ENCODE data around the gene INPP4B. TPM values are rescaled to one million over a fixed set of nuclear protein-coding genes. Genes with fewer than 3 reads are reported as not detected.

INPP4B gene
- total and polyA plus RNA-seq, 2 donors (not counting 1 experiment from before 2014, with no cell fraction given): 0.03 TPM; not detected in 1

DNA sequence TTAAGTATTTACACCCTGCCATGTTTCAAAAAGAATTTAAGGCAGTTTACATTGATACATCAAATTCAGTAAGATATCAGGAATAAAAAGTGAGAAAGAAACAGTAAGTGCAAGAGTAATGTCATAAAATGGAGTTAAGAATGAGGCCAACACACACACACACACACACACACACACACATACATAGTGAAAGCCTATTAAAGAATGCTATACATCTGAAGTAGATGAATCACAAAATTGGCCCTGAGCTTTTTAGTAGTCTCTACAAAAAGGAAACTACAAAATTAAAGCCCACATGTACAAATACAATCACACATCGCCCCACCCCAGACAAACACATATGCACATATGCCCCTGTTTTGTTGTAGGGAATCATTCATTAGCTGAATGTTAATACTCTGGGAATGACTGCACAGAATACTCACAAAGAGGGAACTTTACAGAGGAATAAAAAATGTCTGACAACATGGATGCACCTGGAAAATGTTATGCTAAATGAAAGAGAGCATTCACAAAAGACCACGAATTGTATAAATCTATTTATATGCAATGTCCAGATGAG, 780.9 kb downstream of the INPP4B start:
- Histone ChIP-seq H3K4me2 (replicated peaks; ENCODE audit: low read depth, low read length, poor library complexity, severe bottlenecking) (no peak overlapping the region), H3K36me3 (replicated peaks in 1 of 2; ENCODE audit: control extremely low read depth in 1 of 2, control insufficient read depth in 1 of 2, extremely low read depth in 1 of 2, insufficient read depth in 2 of 2, low read length in 1 of 2) (no peaks in the 10 kb centered on the region), H3K27ac (ENCODE audit: low read length in 2 of 2) (no peak overlapping the region), H2AFZ (ENCODE audit: insufficient read depth, low read depth, low read length, poor library complexity, severe bottlenecking) (no peak overlapping the region), H3K4me3 (ENCODE audit: control extremely low read depth in 1 of 5, extremely low read depth in 1 of 5, insufficient read depth in 1 of 5, low read depth in 2 of 5, low read length in 4 of 5) (no peak overlapping the region), H3K27me3 (replicated peaks in 1 of 4; ENCODE audit: control extremely low read depth in 1 of 4, control insufficient read depth in 3 of 4, insufficient read depth in 4 of 4, low read length in 3 of 4) (no peaks in the 10 kb centered on the region), H3K9ac (ENCODE audit: low read length) (no peak overlapping the region), H3K79me2 (ENCODE audit: control insufficient read depth, insufficient read depth, low read length) (no peaks in the 10 kb centered on the region), H3K4me1 (ENCODE audit: control insufficient read depth in 2 of 2, insufficient read depth in 2 of 2, low read length in 2 of 2) (no peaks in the 10 kb centered on the region), H4K20me1 (ENCODE audit: control insufficient read depth, insufficient read depth, low read length, poor library complexity, severe bottlenecking) (no peaks in the 10 kb centered on the region), H3K9me3 (ENCODE audit: control extremely low read depth in 1 of 3, control insufficient read depth in 2 of 3, insufficient read depth in 1 of 3, low read length in 2 of 3) (peaks cover 0 to 4% (median 0%) of the 10 kb centered on the region in 3 donors)
- TF ChIP-seq, protein P1, sequence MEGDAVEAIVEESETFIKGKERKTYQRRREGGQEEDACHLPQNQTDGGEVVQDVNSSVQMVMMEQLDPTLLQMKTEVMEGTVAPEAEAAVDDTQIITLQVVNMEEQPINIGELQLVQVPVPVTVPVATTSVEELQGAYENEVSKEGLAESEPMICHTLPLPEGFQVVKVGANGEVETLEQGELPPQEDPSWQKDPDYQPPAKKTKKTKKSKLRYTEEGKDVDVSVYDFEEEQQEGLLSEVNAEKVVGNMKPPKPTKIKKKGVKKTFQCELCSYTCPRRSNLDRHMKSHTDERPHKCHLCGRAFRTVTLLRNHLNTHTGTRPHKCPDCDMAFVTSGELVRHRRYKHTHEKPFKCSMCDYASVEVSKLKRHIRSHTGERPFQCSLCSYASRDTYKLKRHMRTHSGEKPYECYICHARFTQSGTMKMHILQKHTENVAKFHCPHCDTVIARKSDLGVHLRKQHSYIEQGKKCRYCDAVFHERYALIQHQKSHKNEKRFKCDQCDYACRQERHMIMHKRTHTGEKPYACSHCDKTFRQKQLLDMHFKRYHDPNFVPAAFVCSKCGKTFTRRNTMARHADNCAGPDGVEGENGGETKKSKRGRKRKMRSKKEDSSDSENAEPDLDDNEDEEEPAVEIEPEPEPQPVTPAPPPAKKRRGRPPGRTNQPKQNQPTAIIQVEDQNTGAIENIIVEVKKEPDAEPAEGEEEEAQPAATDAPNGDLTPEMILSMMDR (IDR thresholded peaks at IDR 0.05): no peak
- TF ChIP-seq EZH2 (IDR thresholded peaks at IDR 0.05; ENCODE audit: borderline replicate concordance, insufficient read depth, low read depth, low read length, poor library complexity, severe bottlenecking): no peak
- WGBS (ENCODE audit: insufficient coverage): no CpG with 5 or more reads among the region's 2 CpGs
- Mint-ChIP-seq H3K27ac (no peak overlapping the region), H3K27me3 (no peaks in the 10 kb centered on the region), H3K9me3 (ENCODE audit: insufficient read depth) (peaks cover 10% of the 10 kb centered on the region), H3K4me1 (no peaks in the 10 kb centered on the region), H3K4me3 (no peak overlapping the region)
- intact Hi-C loops (cut with micrococcal nuclease): no loop called here
- CTCF ChIA-PET: no interaction called here
- POLR2A ChIA-PET: no interaction called here
- ATAC-seq (ENCODE audit: low read depth) (no peak), DNase-seq (no peak)

DNA sequence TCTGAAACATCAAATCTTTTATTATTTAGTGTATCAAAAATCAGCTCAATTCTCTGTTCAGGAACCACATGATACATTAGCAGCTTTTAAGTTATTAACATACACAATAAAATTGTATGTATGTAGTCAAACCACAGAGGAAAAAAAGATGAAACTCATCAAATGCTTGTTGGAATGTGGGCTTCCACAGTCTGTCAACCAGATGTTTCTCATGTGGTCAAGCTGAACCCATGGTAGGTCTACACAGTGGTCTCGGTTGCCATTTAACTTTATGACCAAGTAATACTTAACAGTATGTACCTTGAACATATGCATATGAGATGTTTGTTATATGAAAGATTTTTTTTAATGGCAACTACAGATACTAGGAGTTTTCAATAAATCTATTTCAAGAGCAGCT, 781.9 kb downstream of the INPP4B start:
- H3K36me3 ChIP-seq (replicated peaks in 1 of 2; ENCODE audit: control extremely low read depth in 1 of 2, control insufficient read depth in 1 of 2, extremely low read depth in 1 of 2, insufficient read depth in 2 of 2, low read length in 1 of 2): no peaks in the 10 kb centered on the region
- no peaks in the 10 kb centered on the region for H3K79me2 ChIP-seq (ENCODE audit: control insufficient read depth, insufficient read depth, low read length)
- no peak overlapping the region for H3K27ac Mint-ChIP-seq
- no peaks in the 10 kb centered on the region for H3K4me1 Mint-ChIP-seq
- H3K27me3 ChIP-seq (replicated peaks in 1 of 4; ENCODE audit: control extremely low read depth in 1 of 4, control insufficient read depth in 3 of 4, insufficient read depth in 4 of 4, low read length in 3 of 4): no peaks in the 10 kb centered on the region
- POLR2A ChIA-PET: no interaction called here
- intact Hi-C loops (cut with micrococcal nuclease): no loop called here
- H3K4me3 Mint-ChIP-seq: no peak overlapping the region
- no peak for DNase-seq
- TF ChIP-seq, protein P1 (IDR thresholded peaks at IDR 0.05): no peak
- no peak for TF ChIP-seq EZH2 (IDR thresholded peaks at IDR 0.05; ENCODE audit: borderline replicate concordance, insufficient read depth, low read depth, low read length, poor library complexity, severe bottlenecking)
- no peak for ATAC-seq (ENCODE audit: low read depth)
- no peak overlapping the region for H3K27ac ChIP-seq (ENCODE audit: low read length in 2 of 2)
- no peaks in the 10 kb centered on the region for H3K27me3 Mint-ChIP-seq
- no peak overlapping the region for H3K4me3 ChIP-seq (ENCODE audit: control extremely low read depth in 1 of 5, extremely low read depth in 1 of 5, insufficient read depth in 1 of 5, low read depth in 2 of 5, low read length in 4 of 5)
- no peak overlapping the region for H2AFZ ChIP-seq (ENCODE audit: insufficient read depth, low read depth, low read length, poor library complexity, severe bottlenecking)
- CTCF ChIA-PET: no interaction called here
- no CpG with 5 or more reads among the region's 1 CpG for WGBS (ENCODE audit: insufficient coverage)
- H3K9ac ChIP-seq (ENCODE audit: low read length): no peak overlapping the region
- no peaks in the 10 kb centered on the region for H4K20me1 ChIP-seq (ENCODE audit: control insufficient read depth, insufficient read depth, low read length, poor library complexity, severe bottlenecking)
- peaks cover 0 to 4% (median 0%) of the 10 kb centered on the region in 3 donors for H3K9me3 ChIP-seq (ENCODE audit: control extremely low read depth in 1 of 3, control insufficient read depth in 2 of 3, insufficient read depth in 1 of 3, low read length in 2 of 3)
- H3K4me1 ChIP-seq (ENCODE audit: control insufficient read depth in 2 of 2, insufficient read depth in 2 of 2, low read length in 2 of 2): no peaks in the 10 kb centered on the region
- no peak overlapping the region for H3K4me2 ChIP-seq (replicated peaks; ENCODE audit: low read depth, low read length, poor library complexity, severe bottlenecking)
- peaks cover 8% of the 10 kb centered on the region for H3K9me3 Mint-ChIP-seq (ENCODE audit: insufficient read depth)

All from B cell (primary cell).